KMS-11 (cell line): ENCODE data around the gene ELMO1.

ENCODE experiments used
- H2AFZ ChIP-seq: fragments of 200-600 bp; sonication (generic); 2 replicates; pipeline ENCODE4 v1.6.1; 2016; ENCODE audit warnings: antibody characterized with exemption, mixed run types, low read depth
- H3K27ac ChIP-seq: fragments of 200-600 bp; sonication (generic); 2 replicates; pipeline ENCODE4 v1.6.1; 2016; ENCODE audit warnings: mild to moderate bottlenecking, mixed run types
- H3K27me3 ChIP-seq: fragments of 200-600 bp; sonication (generic); 2 replicates; pipeline ENCODE4 v1.6.1; 2017; ENCODE audit warnings: mild to moderate bottlenecking, low read depth, mixed run types, moderate library complexity; ENCODE audit not compliant: insufficient read depth
- H3K36me3 ChIP-seq: fragments of 200-600 bp; sonication (generic); 2 replicates; pipeline ENCODE4 v1.6.1; 2017; ENCODE audit warnings: mild to moderate bottlenecking, mixed run types; ENCODE audit not compliant: insufficient read depth
- H3K4me1 ChIP-seq: fragments of 200-600 bp; sonication (generic); 2 replicates; pipeline ENCODE4 v1.6.1; 2016; ENCODE audit warnings: mild to moderate bottlenecking, low read depth, mixed run types; ENCODE audit not compliant: poor library complexity, severe bottlenecking
- H3K4me2 ChIP-seq: fragments of 200-600 bp; sonication (generic); 2 replicates; pipeline ENCODE4 v1.7.0; 2016; ENCODE audit warnings: mild to moderate bottlenecking, mixed run types
- H3K4me3 ChIP-seq: fragments of 200-600 bp; sonication (generic); IDR thresholded peaks from 2 replicates; pipeline ENCODE4 v1.6.1; 2017; ENCODE audit warnings: low read depth, low read length, mixed read lengths; ENCODE audit not compliant: insufficient read depth
- H3K79me2 ChIP-seq: fragments of 200-600 bp; sonication (generic); 2 replicates; pipeline ENCODE4 v1.6.1; 2016; ENCODE audit warnings: low read depth, mixed run types; ENCODE audit not compliant: insufficient read depth
- H3K9ac ChIP-seq: fragments of 200-600 bp; sonication (generic); 2 replicates; pipeline ENCODE4 v1.6.1; 2016; ENCODE audit warnings: mild to moderate bottlenecking, mixed run types
- H4K20me1 ChIP-seq: fragments of 200-600 bp; sonication (generic); 2 replicates; pipeline ENCODE4 v1.6.1; 2016; ENCODE audit warnings: mild to moderate bottlenecking, mixed run types; ENCODE audit not compliant: insufficient read depth
- TF ChIP-seq, protein P1 (sequence below): fragments of 200-600 bp; sonication (generic); conservative IDR thresholded peaks from 2 replicates; pipeline ENCODE4 v1.6.1; 2017; ENCODE audit warnings: low read depth, mild to moderate bottlenecking, antibody characterized with exemption, low read length, moderate library complexity, mixed read lengths

Gene ELMO1

DNA sequence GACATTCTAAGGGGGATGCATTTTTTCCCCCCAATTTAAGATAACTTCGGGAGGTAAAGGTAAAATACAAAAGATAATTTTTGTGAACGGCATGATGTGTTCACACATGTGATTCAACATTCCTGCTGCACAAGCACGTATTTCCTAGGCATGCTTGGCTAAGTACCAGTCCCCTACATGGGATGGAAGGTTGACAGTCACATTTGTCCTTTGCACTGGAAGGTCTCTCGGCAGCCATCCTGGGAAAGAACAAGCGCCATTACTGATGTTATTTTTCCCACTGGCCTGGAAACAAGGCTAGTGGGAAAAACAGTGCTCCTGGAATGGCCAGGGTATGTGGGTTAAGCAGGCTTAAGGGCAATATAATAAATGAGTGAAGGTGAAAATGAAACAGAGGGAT, 448.2 kb downstream of the ELMO1 start:
- H3K9ac ChIP-seq: no peak overlapping the region
- H3K4me3 ChIP-seq: no peak overlapping the region
- no peaks in the 10 kb centered on the region for H3K4me1 ChIP-seq
- H3K27me3 ChIP-seq: no peaks in the 10 kb centered on the region
- TF ChIP-seq, protein P1, sequence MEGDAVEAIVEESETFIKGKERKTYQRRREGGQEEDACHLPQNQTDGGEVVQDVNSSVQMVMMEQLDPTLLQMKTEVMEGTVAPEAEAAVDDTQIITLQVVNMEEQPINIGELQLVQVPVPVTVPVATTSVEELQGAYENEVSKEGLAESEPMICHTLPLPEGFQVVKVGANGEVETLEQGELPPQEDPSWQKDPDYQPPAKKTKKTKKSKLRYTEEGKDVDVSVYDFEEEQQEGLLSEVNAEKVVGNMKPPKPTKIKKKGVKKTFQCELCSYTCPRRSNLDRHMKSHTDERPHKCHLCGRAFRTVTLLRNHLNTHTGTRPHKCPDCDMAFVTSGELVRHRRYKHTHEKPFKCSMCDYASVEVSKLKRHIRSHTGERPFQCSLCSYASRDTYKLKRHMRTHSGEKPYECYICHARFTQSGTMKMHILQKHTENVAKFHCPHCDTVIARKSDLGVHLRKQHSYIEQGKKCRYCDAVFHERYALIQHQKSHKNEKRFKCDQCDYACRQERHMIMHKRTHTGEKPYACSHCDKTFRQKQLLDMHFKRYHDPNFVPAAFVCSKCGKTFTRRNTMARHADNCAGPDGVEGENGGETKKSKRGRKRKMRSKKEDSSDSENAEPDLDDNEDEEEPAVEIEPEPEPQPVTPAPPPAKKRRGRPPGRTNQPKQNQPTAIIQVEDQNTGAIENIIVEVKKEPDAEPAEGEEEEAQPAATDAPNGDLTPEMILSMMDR: no peak
- no peak overlapping the region for H2AFZ ChIP-seq
- no peaks in the 10 kb centered on the region for H3K36me3 ChIP-seq
- H3K79me2 ChIP-seq: no peaks in the 10 kb centered on the region
- H3K27ac ChIP-seq: no peak overlapping the region
- H3K4me2 ChIP-seq: no peak overlapping the region
- H4K20me1 ChIP-seq: no peaks in the 10 kb centered on the region

DNA sequence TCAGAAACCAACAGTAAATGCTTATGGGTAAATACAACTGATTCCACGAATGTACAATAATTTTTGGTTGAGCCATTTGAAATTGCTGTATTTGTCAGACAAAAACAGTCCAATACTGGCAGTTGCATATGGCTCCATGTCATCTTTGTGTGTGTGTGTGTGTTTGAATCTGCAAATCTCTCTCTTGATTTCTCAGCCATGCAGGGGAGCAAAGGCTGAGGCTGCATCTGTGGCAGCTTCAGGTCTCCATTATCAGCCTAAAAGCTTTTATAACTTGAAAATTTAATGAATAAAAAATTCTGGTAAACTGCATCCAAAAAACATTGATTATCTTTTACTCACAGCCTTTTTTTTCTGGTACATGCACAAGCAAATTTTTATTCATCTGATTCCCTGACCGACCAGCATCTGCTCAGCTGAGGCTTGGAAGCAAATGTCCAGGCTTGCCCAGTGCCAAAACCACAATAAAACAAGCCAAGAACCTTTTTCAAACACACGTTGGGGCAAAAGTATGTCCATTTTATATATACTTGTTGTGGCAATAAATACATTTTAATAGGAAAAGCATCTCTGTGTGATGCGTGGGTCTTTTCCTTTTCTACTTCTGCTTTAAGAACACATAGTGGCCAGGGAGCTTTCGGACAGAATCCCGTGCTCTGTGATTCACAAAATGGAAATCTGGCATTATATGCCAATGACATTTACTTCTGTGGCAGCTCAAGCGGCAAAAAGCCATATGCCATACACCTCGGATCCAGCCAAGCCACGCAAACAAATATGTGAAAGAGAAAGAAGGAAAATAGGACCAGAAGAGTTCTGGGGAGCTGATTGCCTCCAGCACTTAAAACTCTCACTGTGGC, 448.8 kb downstream of the ELMO1 start:
- Histone ChIP-seq H3K27me3 (no peaks in the 10 kb centered on the region), H3K79me2 (no peaks in the 10 kb centered on the region), H3K4me2 (no peak overlapping the region), H3K4me3 (no peak overlapping the region), H3K4me1 (no peaks in the 10 kb centered on the region), H3K9ac (no peak overlapping the region), H4K20me1 (no peaks in the 10 kb centered on the region), H3K36me3 (no peaks in the 10 kb centered on the region), H2AFZ (no peak overlapping the region), H3K27ac (no peak overlapping the region)
- TF ChIP-seq, protein P1: no peak

DNA sequence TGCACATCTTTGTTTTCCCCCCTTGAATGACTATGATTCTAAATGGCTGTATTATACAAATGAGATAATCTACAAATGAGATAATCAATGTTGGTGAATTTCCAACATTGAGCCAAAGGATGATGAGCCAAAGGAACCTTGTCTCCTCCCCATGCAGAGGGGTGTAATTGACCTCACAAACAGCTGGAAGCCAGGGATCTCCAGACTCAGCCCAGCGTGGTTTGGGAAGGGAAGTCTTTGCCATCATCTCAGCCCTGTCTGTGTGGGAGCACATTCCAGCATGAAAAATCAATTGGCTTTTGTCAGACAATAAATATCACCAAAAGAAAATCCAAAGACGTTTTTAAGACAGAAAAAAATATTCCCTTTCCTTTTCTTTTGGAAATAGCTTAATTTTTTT, 452.9 kb downstream of the ELMO1 start:
- Histone ChIP-seq H3K36me3 (0 out of 2 replicates have a peak, but pooled peaks cover 3% of the 10 kb centered on the region), H3K4me2 (no peak overlapping the region), H3K79me2 (0 out of 2 replicates have a peak, but pooled peaks cover 15% of the 10 kb centered on the region), H3K27ac (no peak overlapping the region), H3K4me1 (no peaks in the 10 kb centered on the region), H3K27me3 (no peaks in the 10 kb centered on the region), H3K4me3 (no peak overlapping the region), H4K20me1 (no peaks in the 10 kb centered on the region), H3K9ac (no peak overlapping the region), H2AFZ (no peak overlapping the region)
- TF ChIP-seq, protein P1: no peak

DNA sequence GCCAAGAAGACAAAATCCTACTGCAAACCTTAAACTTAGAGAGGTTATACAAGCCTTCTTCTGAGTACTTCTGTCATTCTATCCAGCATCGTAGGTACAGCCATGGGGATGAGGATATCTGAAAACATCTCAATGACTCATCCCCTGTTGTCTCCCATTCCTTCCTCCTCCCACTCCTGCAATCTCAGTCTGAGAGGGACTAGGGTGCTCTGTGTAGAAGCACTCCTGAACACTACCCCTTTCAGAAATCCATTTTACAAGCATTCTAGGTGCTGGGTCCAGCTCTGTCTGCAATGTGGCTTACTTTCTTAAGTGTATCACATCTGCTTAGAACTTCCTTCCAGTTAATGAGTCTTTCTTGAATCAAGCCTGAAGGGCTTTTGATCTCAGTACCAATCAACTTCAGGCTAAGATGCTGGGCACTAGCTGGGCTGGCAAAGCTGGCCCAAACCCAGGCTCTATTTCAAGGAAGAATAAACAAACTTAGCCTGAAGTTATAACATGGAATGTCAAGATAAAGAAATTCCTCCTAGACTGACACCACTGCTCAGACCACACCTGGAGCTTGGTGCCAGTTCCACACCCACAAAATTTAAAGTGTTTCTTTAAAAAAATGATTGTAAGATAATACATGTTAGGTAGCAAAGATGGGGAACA, 454.1 kb downstream of the ELMO1 start:
- no peak overlapping the region for H3K9ac ChIP-seq

More for the DNA sequence above, 454.1 kb downstream of the ELMO1 start:
- Histone ChIP-seq H3K27ac (no peak overlapping the region), H2AFZ (no peak overlapping the region), H3K79me2 (0 out of 2 replicates have a peak, but pooled peaks cover 15% of the 10 kb centered on the region), H3K36me3 (0 out of 2 replicates have a peak, but pooled peaks cover 3% of the 10 kb centered on the region), H3K4me3 (no peak overlapping the region), H4K20me1 (no peaks in the 10 kb centered on the region), H3K4me2 (no peak overlapping the region), H3K4me1 (no peaks in the 10 kb centered on the region), H3K27me3 (no peaks in the 10 kb centered on the region)
- TF ChIP-seq, protein P1: no peak
